GM19455 (cell line): ENCODE measurements around the gene PTX4.

Source experiments
- ATAC-seq: cut with Tn5 transposase; IDR thresholded peaks from one replicate; pipeline ENCODE4 v1.9.1; 2021; ENCODE audit not compliant: unreplicated experiment

Gene PTX4

GRCh38 chr16:1464894-1465566 is 23.7 kb downstream of the PTX4 start:
- no peak for ATAC-seq

GRCh38 chr16:1464196-1464893 is 24.4 kb downstream of the PTX4 start:
- no peak for ATAC-seq

- ATAC-seq: no peak
These were observed 27.6 kb downstream of the PTX4 start for GRCh38 chr16:1461146-1461545.

- no peak for ATAC-seq
These were observed 28.1 kb downstream of the PTX4 start for GRCh38 chr16:1460602-1461138.

GRCh38 chr16:1459967-1460366 is 28.8 kb downstream of the PTX4 start:
- no peak for ATAC-seq

- no peak for ATAC-seq
These were observed 29.8 kb downstream of the PTX4 start for GRCh38 chr16:1458977-1459341.

GRCh38 chr16:1458336-1458976 is 30.3 kb downstream of the PTX4 start:
- no peak for ATAC-seq

- ATAC-seq: no peak
These were observed 31.1 kb downstream of the PTX4 start for GRCh38 chr16:1457489-1458245.

GRCh38 chr16:1456951-1457350 is 31.8 kb downstream of the PTX4 start:
- ATAC-seq: no peak

- ATAC-seq: no peak
These were observed 33.3 kb downstream of the PTX4 start for GRCh38 chr16:1455190-1456171.

- no peak for ATAC-seq
These were observed 34.2 kb downstream of the PTX4 start for GRCh38 chr16:1454561-1454960.

GRCh38 chr16:1453316-1453715 is 35.4 kb downstream of the PTX4 start:
- ATAC-seq: no peak

GRCh38 chr16:1452530-1452929 is 36.2 kb downstream of the PTX4 start:
- ATAC-seq: no peak

GRCh38 chr16:1451702-1452392 is 36.9 kb downstream of the PTX4 start:
- no peak for ATAC-seq

GRCh38 chr16:1450841-1451240 is 37.9 kb downstream of the PTX4 start:
- no peak for ATAC-seq

- ATAC-seq: no peak
These were observed 38.5 kb downstream of the PTX4 start for GRCh38 chr16:1450218-1450617.

GRCh38 chr16:1449201-1449788 is 39.4 kb downstream of the PTX4 start:
- no peak for ATAC-seq

GRCh38 chr16:1448536-1449116 is 40.1 kb downstream of the PTX4 start:
- no peak for ATAC-seq

GRCh38 chr16:1447965-1448364 is 40.8 kb downstream of the PTX4 start:
- no peak for ATAC-seq
